SK-N-SH (cell line): ENCODE measurements around the gene RABL2B. TPM values are rescaled to one million over a fixed set of nuclear protein-coding genes. Genes with fewer than 3 reads are reported as not detected.

Experiments
- CTCF ChIA-PET: fragments of 300-600, 350-600 bp; formaldehyde crosslinking; extraction: SDS; loops from one replicate; lab custom pipeline; 2021; lab: Yijun Ruan, JAX
- POLR2A ChIA-PET: fragments of 350-600 bp; sonication (Branson Sonifier 250); formaldehyde crosslinking; extraction: SDS; loops from one replicate; lab custom pipeline; 2020; ENCODE audit warnings: antibody characterized with exemption, inconsistent platforms; lab: Yijun Ruan, JAX
- DNase-seq: peaks from one replicate; pipeline ENCODE4 v3.0.0; 2012
- H2AFZ ChIP-seq: fragments of 200-600 bp; sonication (generic); 2 replicates; pipeline ENCODE4 v1.8.1; 2016; ENCODE audit warnings: antibody characterized with exemption, mild to moderate bottlenecking, low read depth
- H3F3A ChIP-seq: fragments of 200-600 bp; sonication (generic); replicated peaks from 2 replicates; pipeline ENCODE3; 2016; ENCODE audit warnings: antibody characterized with exemption, mild to moderate bottlenecking; ENCODE audit not compliant: insufficient read depth
- H3K27ac ChIP-seq, 2 experiments: fragments of 200-500 bp in 1 of 2; fragments of 200-600 bp in 1 of 2; sonication (Bioruptor generic) in 1 of 2; sonication (generic), shearing (Covaris generic) in 1 of 2; 2 replicates each; pipeline versions ENCODE4 v1.5.1 to v1.6.1; 2014 to 2016; ENCODE audit warnings: low read depth in 2 of 2, inconsistent platforms in 1 of 2, low read length in 1 of 2, mild to moderate bottlenecking in 1 of 2, mixed read lengths in 1 of 2
- H3K27me3 ChIP-seq: fragments of 200-600 bp; sonication (generic), shearing (Covaris generic); 2 replicates; pipeline ENCODE4 v1.6.1; 2016; ENCODE audit warnings: mixed run types; ENCODE audit not compliant: insufficient read depth
- H3K36me3 ChIP-seq, 2 experiments: fragments of 200-500 bp in 1 of 2; fragments of 200-600 bp in 1 of 2; sonication (Bioruptor generic) in 1 of 2; sonication (generic) in 1 of 2; replicated peaks in 1 of 2; 2 replicates each; pipeline versions ENCODE3 to v1.5.1; 2014 to 2016; ENCODE audit warnings: low read length in 1 of 2, mild to moderate bottlenecking in 1 of 2; ENCODE audit not compliant: insufficient read depth in 2 of 2, control insufficient read depth in 1 of 2
- H3K4me1 ChIP-seq, 2 experiments: fragments of 200-500 bp in 1 of 2; fragments of 200-600 bp in 1 of 2; sonication (Bioruptor generic) in 1 of 2; sonication (generic), shearing (Covaris generic) in 1 of 2; 2 replicates each; pipeline versions ENCODE4 v1.5.1 to v1.6.1; 2014 to 2016; ENCODE audit warnings: low read depth in 1 of 2, low read length in 1 of 2, mixed run types in 1 of 2; ENCODE audit not compliant: insufficient read depth in 2 of 2, control insufficient read depth in 1 of 2
- H3K4me2 ChIP-seq: fragments of 200-600 bp; sonication (generic), shearing (Covaris generic); 2 replicates; pipeline ENCODE4 v1.6.1; 2017; ENCODE audit warnings: mixed run types
- H3K4me3 ChIP-seq, 2 experiments: fragments of 200-500 bp in 1 of 2; fragments of 200-600 bp in 1 of 2; sonication (Bioruptor generic) in 1 of 2; sonication (generic), shearing (Covaris generic) in 1 of 2; 2 replicates each; pipeline versions ENCODE4 v1.5.1 to v1.8.1; 2014 to 2016; ENCODE audit warnings: low read depth in 2 of 2, inconsistent platforms in 1 of 2, low read length in 1 of 2, mild to moderate bottlenecking in 1 of 2, mixed read lengths in 1 of 2, moderate library complexity in 1 of 2
- H3K79me2 ChIP-seq: fragments of 200-600 bp; sonication (generic); 2 replicates; pipeline ENCODE4 v1.8.1; 2017; ENCODE audit warnings: mild to moderate bottlenecking; ENCODE audit not compliant: insufficient read depth
- H3K9ac ChIP-seq: fragments of 200-600 bp; sonication (generic); 2 replicates; pipeline ENCODE4 v1.6.1; 2017; ENCODE audit warnings: mixed run types
- H3K9me2 ChIP-seq: fragments of 200-600 bp; sonication (generic); 2 replicates; pipeline ENCODE4 v1.6.1; 2017; ENCODE audit warnings: mixed run types
- H3K9me3 ChIP-seq: fragments of 200-600 bp; sonication (generic); 2 replicates; pipeline ENCODE4 v1.6.1; 2017; ENCODE audit warnings: mixed run types, mild to moderate bottlenecking, moderate library complexity
- H4K20me1 ChIP-seq: fragments of 200-600 bp; sonication (generic); 2 replicates; pipeline ENCODE4 v1.6.1; 2017; ENCODE audit warnings: mild to moderate bottlenecking, mixed run types; ENCODE audit not compliant: insufficient read depth
- CHD2 ChIP-seq: fragments of 150-350 bp; IDR thresholded peaks from 2 replicates; pipeline ENCODE4 v1.6.1; 2018; ENCODE audit warnings: low read length; ENCODE audit not compliant: partially characterized antibody
- ELF1 ChIP-seq: IDR thresholded peaks from 2 replicates; pipeline ENCODE4 v1.4.0; 2012
- EP300 ChIP-seq, 2 experiments: IDR thresholded peaks; 2 replicates each; pipeline versions ENCODE4 v1.4.0 to v1.6.1; 2012; ENCODE audit warnings: borderline replicate concordance in 1 of 2, low read depth in 1 of 2, low read length in 1 of 2
- FOXM1 ChIP-seq: IDR thresholded peaks from 2 replicates; pipeline ENCODE4 v1.4.0; 2012; ENCODE audit warnings: low read depth, mild to moderate bottlenecking
- GABPA ChIP-seq: IDR thresholded peaks from 2 replicates; pipeline ENCODE4 v1.4.0; 2012; ENCODE audit warnings: low read depth, mild to moderate bottlenecking
- NRF1 ChIP-seq: IDR thresholded peaks from 2 replicates; pipeline ENCODE4 v1.6.1; 2012; ENCODE audit warnings: low read depth, mild to moderate bottlenecking, low read length
- REST ChIP-seq: IDR thresholded peaks from 2 replicates; pipeline ENCODE4 v1.6.1; 2012; ENCODE audit warnings: mild to moderate bottlenecking, low read depth, low read length, moderate library complexity
- RXRA ChIP-seq: IDR thresholded peaks from 2 replicates; pipeline ENCODE4 v1.4.0; 2012; ENCODE audit warnings: low read depth, mild to moderate bottlenecking, borderline replicate concordance
- TAF1 ChIP-seq: IDR thresholded peaks from 2 replicates; pipeline ENCODE4 v1.6.1; 2012; ENCODE audit warnings: low read depth, mild to moderate bottlenecking, low read length, moderate library complexity, borderline replicate concordance
- TCF12 ChIP-seq: IDR thresholded peaks from 2 replicates; pipeline ENCODE4 v1.4.0; 2012
- ZBTB33 ChIP-seq: IDR thresholded peaks from 2 replicates; pipeline ENCODE4 v1.4.0; 2012; ENCODE audit warnings: low read depth, borderline replicate concordance
- WGBS: methylation state at CpG from one replicate; pipeline ENCODE4 v1.1.6; 2017; ENCODE audit warnings: low lambda C conversion rate; 5-methylcytosine and 5-hydroxymethylcytosine counted together
- polyA plus RNA-seq, 3 experiments: library from polyadenylated mRNA; depleted of rRNA; stranded (reverse); fragments of >200 nt; gene quantifications; 2 replicates each; pipeline ENCODE4 v1.2.3, GENCODE V29; 2012

RABL2B gene
- polyA plus RNA-seq, 1 of the 3 experiments (the other 2 are of a cell fraction): 61.7 TPM

- Histone ChIP-seq H3K4me1 (peaks cover 0 to 14% of the 10 kb centered on the region in 2 experiments; a peak in 1 of 4 replicates), H3K27me3 (no peaks in the 10 kb centered on the region), H3K36me3 (no peaks in the 10 kb centered on the region), H3F3A (peaks cover 4% of the 10 kb centered on the region), H3K4me2 (no peak overlapping the region), H3K4me3 (no peak overlapping the region), H3K79me2 (no peaks in the 10 kb centered on the region), H3K9me2 (no peaks in the 10 kb centered on the region), H3K27ac (no peak overlapping the region), H4K20me1 (no peaks in the 10 kb centered on the region), H3K9me3 (no peaks in the 10 kb centered on the region), H3K9ac (no peak overlapping the region), H2AFZ (no peak overlapping the region)
- WGBS: 92% methylated on average over 5 of the region's 6 CpGs
- POLR2A ChIA-PET: no interaction called here
- CTCF ChIA-PET: no interaction called here
- TF ChIP-seq CHD2: no peak
- TF ChIP-seq ZBTB33: no peak
- no peak for TF ChIP-seq REST
- no peak for TF ChIP-seq ELF1
- TF ChIP-seq TAF1: no peak
- TF ChIP-seq GABPA: no peak
- TF ChIP-seq RXRA: no peak
- TF ChIP-seq TCF12: no peak
- no peak for TF ChIP-seq NRF1
- no peak for TF ChIP-seq FOXM1
- DNase-seq: no peak
Observed at GRCh38 chr22:50735739-50736030, 47.8 kb downstream of the RABL2B start.

- no peaks in the 10 kb centered on the region for H3K9me2 ChIP-seq
- no peak overlapping the region for H2AFZ ChIP-seq
- H3K9ac ChIP-seq: no peak overlapping the region
- no peaks in the 10 kb centered on the region for H3K36me3 ChIP-seq
- ChIA-PET CTCF (no interaction called here), POLR2A (no interaction called here)
- no peak overlapping the region for H3K27ac ChIP-seq
- TF ChIP-seq EP300 (IDR thresholded peaks at IDR 0.05; ENCODE audit: borderline replicate concordance in 1 of 2, low read depth in 1 of 2, low read length in 1 of 2) (no peak), ZBTB33 (no peak)
- H3F3A ChIP-seq: peaks cover 4% of the 10 kb centered on the region
- H3K4me2 ChIP-seq: no peak overlapping the region
- no peaks in the 10 kb centered on the region for H3K9me3 ChIP-seq
- H3K4me1 ChIP-seq: peaks cover 0 to 14% of the 10 kb centered on the region in 2 experiments; a peak in 1 of 4 replicates
- no peaks in the 10 kb centered on the region for H3K27me3 ChIP-seq
- WGBS: 71% methylated on average over 12 of the region's 13 CpGs
- no peaks in the 10 kb centered on the region for H4K20me1 ChIP-seq
- DNase-seq: no peak
- no peak overlapping the region for H3K4me3 ChIP-seq
- no peaks in the 10 kb centered on the region for H3K79me2 ChIP-seq
Observed at GRCh38 chr22:50734986-50735738, 48.3 kb downstream of the RABL2B start.
